Epidermal melanocyte (primary cell): ENCODE measurements around the gene ACSF2.

Experiments used
- DNase-seq: peaks from one replicate; pipeline ENCODE4 v3.0.0; 2011; ENCODE audit warnings: low spot score; ENCODE audit not compliant: insufficient read length

Gene ACSF2

GRCh38 chr17:50495918-50496317 is 69.9 kb downstream of the ACSF2 start:
- no peak for DNase-seq

GRCh38 chr17:50498021-50498874 is 72.2 kb downstream of the ACSF2 start:
- DNase-seq, result no peak

- DNase-seq, result no peak
Observed at GRCh38 chr17:50499270-50499669, 73.3 kb downstream of the ACSF2 start.

GRCh38 chr17:50499721-50500120 is 73.7 kb downstream of the ACSF2 start:
- no peak for DNase-seq

- no peak for DNase-seq
Observed at GRCh38 chr17:50501054-50501453, 75.0 kb downstream of the ACSF2 start.

- no peak for DNase-seq
Observed at GRCh38 chr17:50502301-50502990, 76.4 kb downstream of the ACSF2 start.

GRCh38 chr17:50505591-50506130 is 79.6 kb downstream of the ACSF2 start:
- no peak for DNase-seq

GRCh38 chr17:50506298-50506697 is 80.3 kb downstream of the ACSF2 start:
- DNase-seq, result no peak

GRCh38 chr17:50507871-50508572 is 82.0 kb downstream of the ACSF2 start, which contains the start of gene MYCBPAP:
MYCBPAP (plus strand) TSS chr17:50508439; CDS start chr17:50508675, 236 bp downstream.
- DNase-seq, result peak; percentile 92

GRCh38 chr17:50508573-50509460 is 82.8 kb downstream of the ACSF2 start:
- DNase-seq, result no peak

- no peak for DNase-seq
Observed at GRCh38 chr17:50511058-50511457, 85.0 kb downstream of the ACSF2 start.

GRCh38 chr17:50513495-50513894 is 87.5 kb downstream of the ACSF2 start:
- no peak for DNase-seq

- peak; percentile 4 for DNase-seq
Observed at GRCh38 chr17:50514388-50514787, 88.4 kb downstream of the ACSF2 start.

GRCh38 chr17:50514936-50515702 is 89.1 kb downstream of the ACSF2 start:
- peak; percentile 55 for DNase-seq

GRCh38 chr17:50517011-50517410 is 91.0 kb downstream of the ACSF2 start:
- DNase-seq, result no peak

- DNase-seq, result no peak
Observed at GRCh38 chr17:50517504-50518383, 91.7 kb downstream of the ACSF2 start.

GRCh38 chr17:50518384-50519023 is 92.5 kb downstream of the ACSF2 start:
- DNase-seq, result no peak

GRCh38 chr17:50519141-50519834 is 93.3 kb downstream of the ACSF2 start:
- no peak for DNase-seq
